Pancreas (tissue), 10 donors: ENCODE results near the gene VPS26C. TPM values are rescaled to one million over a fixed set of nuclear protein-coding genes. Genes with fewer than 3 reads are reported as not detected.

ENCODE experiments used
- ATAC-seq, 4 donors: fragments of 200-7000 bp; cut with Tn5 transposase; one replicate each; pipeline versions ENCODE4 v1.8.0 to v1.9.1; 2020; ENCODE audit warnings: mild to moderate bottlenecking in 4 of 4, moderate library complexity in 4 of 4
- DNase-seq, 6 donors: peaks; one replicate each; pipeline ENCODE4 v3.0.0-alpha.2; 2020
- FAIRE-seq: peaks from 2 replicates; lab custom pipeline; 2012; peaks lifted over from hg19 to GRCh38; lab: Jason Lieb, UNC
- H3K27ac ChIP-seq, 4 donors: fragments of 200-600 bp; sonication (generic); 1 replicate in 3 of 4; 2 replicates in 1 of 4; pipeline versions ENCODE4 v1.5.0 to v1.8.0; 2020
- H3K27me3 ChIP-seq, 4 donors: fragments of 200-600 bp; one replicate each; pipeline ENCODE4 v1.8.0; 2021
- H3K36me3 ChIP-seq, 3 donors: fragments of 200-600 bp; sonication (generic) in 1 of 3; one replicate each; pipeline versions ENCODE4 v1.5.0 to v1.8.0; 2020 to 2021
- H3K4me1 ChIP-seq, 3 donors: fragments of 200-600 bp; one replicate each; pipeline ENCODE4 v1.8.0; 2021
- H3K4me3 ChIP-seq, 4 donors: fragments of 200-600 bp; sonication (generic) in 2 of 4; one replicate each; pipeline versions ENCODE4 v1.5.0 to v1.8.0; 2020 to 2021
- H3K9me3 ChIP-seq, 4 donors: fragments of 200-600 bp; one replicate each; pipeline ENCODE4 v1.8.0; 2021
- WGBS, 2 donors: extraction: QIAGEN DNeasy Blood & Tissue Kit; methylation state at CpG; one replicate each; pipeline ENCODE4 v1.1.7; 2013; 5-methylcytosine and 5-hydroxymethylcytosine counted together
- intact Hi-C, 3 donors: fragments of 100-400 bp; cut with DNase I; formaldehyde crosslinking; loops; one replicate each; pipeline versions ENCODE4 v1.11.1 to v1.14.2; 2022
- polyA plus RNA-seq, 2 donors: library from polyadenylated mRNA; stranded (reverse); fragments of 200-250 nt; gene quantifications; one replicate each; pipeline ENCODE4 v1.2.3, GENCODE V29; 2013
- total RNA-seq, 6 donors: library from RNA; stranded (reverse); fragmentation: NEBNext Ultra II Directional in 4 of 6; extraction: Animal tissue kit (Norgen Biotek cat#: 25700) in 4 of 6; gene quantifications; one replicate each; pipeline versions ENCODE4 v1.2.1 to v1.2.4, GENCODE V29; 2021 to 2023
- TF ChIP-seq, protein P1 (sequence below), 4 donors: fragments of 200-600 bp; sonication (generic) in 3 of 4; IDR thresholded peaks; one replicate each; pipeline versions ENCODE4 v1.5.0 to v1.8.0; 2021; ENCODE audit warnings: antibody characterized with exemption in 4 of 4
- donor health status: healthy with polysubstance abuse.
- donor health status: DM: no; HTN: no; CAD: no; lungs with moderate emphysema.
- donor health status: DM: no; HTN: no; CAD: no.
- donor health status: control.
- donor health status: control.
- donor health status: Bipolar disorder and iron deficiency.
- donor health status: DM: yes; HTN: yes; CAD: no.
- donor health status: DM: no; HTN: no; CAD: no.
- donor health status: DM: no; HTN: no; CAD: no.
- donor health status: DM: yes; HTN: yes; CAD: no.

The VPS26C gene
- total and polyA plus RNA-seq, 8 donors = 8.5 to 29.9 (median 21.0) TPM

DNA sequence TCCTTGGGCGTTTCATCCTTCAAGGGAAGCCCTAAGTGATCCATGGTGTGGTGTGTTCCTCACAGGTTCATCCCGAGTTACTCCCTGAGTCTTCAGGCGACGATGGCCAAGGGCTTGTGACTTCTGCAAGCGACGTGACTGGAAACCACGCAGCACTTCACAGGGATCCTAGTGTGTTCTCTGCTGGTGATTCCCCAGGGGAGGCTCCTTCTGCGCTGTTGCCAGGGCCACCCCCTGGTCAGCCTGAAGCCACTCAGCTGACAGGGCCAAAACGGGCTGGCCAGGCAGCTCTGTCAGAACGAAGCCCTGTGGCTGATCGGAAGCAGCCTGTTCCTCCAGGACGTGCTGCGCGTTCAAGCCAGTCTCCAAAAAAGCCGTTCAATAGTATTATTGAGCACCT, 71.5 kb downstream of the VPS26C start:
- intact Hi-C loops = no loop called here
- H3K4me3 ChIP-seq = no peak overlapping the region
- H3K4me1 ChIP-seq = no peaks in the 10 kb centered on the region
- TF ChIP-seq, protein P1, sequence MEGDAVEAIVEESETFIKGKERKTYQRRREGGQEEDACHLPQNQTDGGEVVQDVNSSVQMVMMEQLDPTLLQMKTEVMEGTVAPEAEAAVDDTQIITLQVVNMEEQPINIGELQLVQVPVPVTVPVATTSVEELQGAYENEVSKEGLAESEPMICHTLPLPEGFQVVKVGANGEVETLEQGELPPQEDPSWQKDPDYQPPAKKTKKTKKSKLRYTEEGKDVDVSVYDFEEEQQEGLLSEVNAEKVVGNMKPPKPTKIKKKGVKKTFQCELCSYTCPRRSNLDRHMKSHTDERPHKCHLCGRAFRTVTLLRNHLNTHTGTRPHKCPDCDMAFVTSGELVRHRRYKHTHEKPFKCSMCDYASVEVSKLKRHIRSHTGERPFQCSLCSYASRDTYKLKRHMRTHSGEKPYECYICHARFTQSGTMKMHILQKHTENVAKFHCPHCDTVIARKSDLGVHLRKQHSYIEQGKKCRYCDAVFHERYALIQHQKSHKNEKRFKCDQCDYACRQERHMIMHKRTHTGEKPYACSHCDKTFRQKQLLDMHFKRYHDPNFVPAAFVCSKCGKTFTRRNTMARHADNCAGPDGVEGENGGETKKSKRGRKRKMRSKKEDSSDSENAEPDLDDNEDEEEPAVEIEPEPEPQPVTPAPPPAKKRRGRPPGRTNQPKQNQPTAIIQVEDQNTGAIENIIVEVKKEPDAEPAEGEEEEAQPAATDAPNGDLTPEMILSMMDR (IDR thresholded peaks at IDR 0.05) = no peak
- no peaks in the 10 kb centered on the region for H3K9me3 ChIP-seq
- WGBS, 2 donors = 64 to 70% methylated on average over 15 of the region's 15 CpGs
- DNase-seq (peak in 2 of 6 donors; percentile 29 to 31), FAIRE-seq (no peak), ATAC-seq (peak; percentile 53 to 82 (median 64))
- H3K36me3 ChIP-seq = peaks cover 0 to 20% (median 8%) of the 10 kb centered on the region in 3 donors
- H3K27ac ChIP-seq = peak overlapping the region in 2 of 4 donors; percentile 6 to 20
- H3K27me3 ChIP-seq = no peaks in the 10 kb centered on the region

DNA sequence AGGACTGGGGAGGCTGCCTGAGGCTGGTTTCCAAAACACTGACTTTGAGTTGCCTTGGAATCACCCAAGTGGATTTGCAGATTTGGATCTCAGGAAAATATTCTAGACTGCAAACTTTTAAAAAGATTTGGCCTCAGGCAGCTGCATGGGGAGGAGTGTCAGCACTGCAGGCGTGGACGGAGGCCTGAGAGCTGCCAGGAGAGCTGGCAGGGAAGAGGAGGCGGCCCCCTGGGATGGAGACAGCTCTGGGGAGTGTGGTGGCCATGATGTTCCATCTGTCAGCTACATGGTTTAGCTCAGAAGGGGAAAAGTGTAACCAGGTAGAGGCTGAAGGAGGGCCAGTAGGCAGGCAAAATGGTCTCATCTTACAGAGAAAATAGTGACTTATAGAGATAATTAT, 72.1 kb downstream of the VPS26C start:
- Histone ChIP-seq H3K4me1 (no peaks in the 10 kb centered on the region), H3K36me3 (peaks cover 0 to 20% (median 5%) of the 10 kb centered on the region in 3 donors), H3K9me3 (no peaks in the 10 kb centered on the region), H3K27me3 (no peaks in the 10 kb centered on the region), H3K27ac (peak overlapping the region in 2 of 4 donors; percentile 6 to 20), H3K4me3 (no peak overlapping the region)
- no peak for ATAC-seq
- intact Hi-C loops = no loop called here
- 91 to 94% methylated on average over 3 of the region's 3 CpGs for WGBS, 2 donors
- TF ChIP-seq, protein P1 (IDR thresholded peaks at IDR 0.05) = no peak
- FAIRE-seq = no peak
- DNase-seq = no peak

DNA sequence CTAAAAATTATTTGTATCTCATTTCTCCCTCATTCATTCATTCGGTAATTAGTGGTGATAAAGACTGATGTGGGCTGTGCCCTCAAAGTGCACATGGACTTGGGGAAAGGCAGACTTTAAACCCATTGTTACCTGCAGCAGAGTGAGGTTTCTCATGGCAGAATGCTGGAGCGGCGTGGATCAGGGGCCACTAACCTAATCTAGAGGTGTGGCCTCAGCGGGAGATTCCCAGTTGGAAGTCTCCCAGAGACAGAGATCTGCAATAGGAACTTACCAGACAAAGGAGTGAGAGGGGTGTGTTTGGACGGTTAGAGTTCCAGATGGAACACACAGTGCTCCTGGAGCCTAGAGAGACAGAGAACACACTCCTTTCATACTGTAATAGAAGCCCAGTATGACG, 73.5 kb downstream of the VPS26C start:
- Histone ChIP-seq H3K9me3 (no peaks in the 10 kb centered on the region), H3K4me3 (no peak overlapping the region), H3K36me3 (peaks cover 0 to 29% (median 5%) of the 10 kb centered on the region in 3 donors), H3K27ac (no peak overlapping the region), H3K27me3 (no peaks in the 10 kb centered on the region), H3K4me1 (no peaks in the 10 kb centered on the region)
- no peak for ATAC-seq
- WGBS, 2 donors = 93 to 94% methylated on average over 6 of the region's 6 CpGs
- intact Hi-C loops = no loop called here
- TF ChIP-seq, protein P1 (IDR thresholded peaks at IDR 0.05) = no peak
- no peak for FAIRE-seq
- DNase-seq = no peak

DNA sequence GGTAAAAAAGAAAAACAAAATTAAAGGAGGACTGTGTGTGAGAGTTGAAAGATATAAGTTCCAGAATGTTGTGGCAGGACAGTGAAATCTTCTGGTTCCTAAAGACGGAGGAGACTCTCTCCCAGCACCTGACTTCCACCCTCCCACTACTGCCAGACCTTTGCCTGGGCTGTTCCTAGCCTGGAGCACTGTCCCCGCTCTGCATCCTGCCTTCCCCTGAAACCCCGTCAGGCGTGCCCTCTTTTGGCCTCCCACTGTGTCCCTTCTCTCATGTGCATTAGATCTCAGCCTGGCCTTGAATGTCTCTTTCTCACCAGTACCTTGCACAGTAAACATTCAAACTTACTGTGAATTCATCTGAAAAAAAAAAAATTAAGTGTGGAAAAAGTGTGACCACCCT, 74.1 kb downstream of the VPS26C start:
- no peak overlapping the region for H3K27ac ChIP-seq
- no peak for DNase-seq
- H3K27me3 ChIP-seq = no peaks in the 10 kb centered on the region
- no peaks in the 10 kb centered on the region for H3K9me3 ChIP-seq
- H3K4me1 ChIP-seq = no peaks in the 10 kb centered on the region
- TF ChIP-seq, protein P1 (IDR thresholded peaks at IDR 0.05) = no peak
- no peak for FAIRE-seq
- H3K4me3 ChIP-seq = no peak overlapping the region
- intact Hi-C loops = no loop called here
- 71 to 74% methylated on average over 4 of the region's 4 CpGs for WGBS, 2 donors
- no peak for ATAC-seq
- peaks cover 0 to 32% (median 7%) of the 10 kb centered on the region in 3 donors for H3K36me3 ChIP-seq

DNA sequence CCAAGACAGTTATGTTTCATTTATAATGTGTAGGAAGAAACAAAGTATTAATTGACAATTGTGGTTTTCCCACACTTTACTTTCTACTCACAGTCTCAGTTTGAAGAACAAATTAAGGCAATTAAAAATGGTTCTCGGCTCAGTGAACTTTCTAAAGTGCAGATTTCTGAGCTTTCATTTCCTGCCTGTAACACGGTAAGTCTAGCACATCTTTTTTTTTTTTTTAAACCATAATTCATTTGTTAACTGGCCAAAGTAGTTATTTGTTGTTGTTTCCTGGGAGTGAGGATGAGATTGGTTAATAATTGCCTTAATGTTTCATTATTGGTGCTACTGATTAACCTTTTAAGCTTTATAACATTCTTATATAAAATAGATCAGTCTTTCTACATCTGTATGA, 75.1 kb downstream of the VPS26C start:
- FAIRE-seq = no peak
- TF ChIP-seq, protein P1 (IDR thresholded peaks at IDR 0.05) = no peak
- no peak overlapping the region for H3K4me3 ChIP-seq
- no peaks in the 10 kb centered on the region for H3K27me3 ChIP-seq
- H3K36me3 ChIP-seq = peaks cover 0 to 42% (median 16%) of the 10 kb centered on the region in 3 donors
- H3K27ac ChIP-seq = no peak overlapping the region
- H3K4me1 ChIP-seq = no peaks in the 10 kb centered on the region
- no peak for DNase-seq
- H3K9me3 ChIP-seq = no peaks in the 10 kb centered on the region
- intact Hi-C loops = no loop called here
- ATAC-seq = no peak
- WGBS, 2 donors = 49 to 65% methylated on average over 2 of the region's 2 CpGs
